Measurements from ENCODE around the gene CERS2. TPM values are rescaled to one million over a fixed set of nuclear protein-coding genes. Genes with fewer than 3 reads are reported as not detected.

CERS2 gene
- total RNA-seq, 1 donor = 159 TPM

DNA sequence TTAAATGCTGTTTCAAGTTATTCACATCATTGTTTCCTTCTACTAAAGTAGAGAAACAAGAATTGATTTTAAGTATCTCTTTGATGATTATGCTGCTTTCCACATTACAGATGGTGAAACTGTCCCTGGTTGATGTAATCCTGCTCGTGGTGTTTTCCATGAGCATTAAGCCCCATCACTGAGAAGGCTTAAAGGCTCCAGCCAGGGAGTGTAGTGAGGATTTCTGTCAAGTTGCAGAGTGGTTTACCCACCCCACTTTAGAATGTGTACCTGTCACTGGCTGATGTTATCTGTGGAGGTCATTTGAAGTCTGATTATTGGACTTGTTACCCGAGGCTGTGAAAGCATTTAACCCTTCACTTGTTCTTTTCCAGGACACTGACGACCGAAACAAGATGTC lies 12.9 kb downstream of the CERS2 start:
- H2AFZ ChIP-seq (ENCODE audit: low read length) = no peak overlapping the region
- H3K27ac ChIP-seq (ENCODE audit: low read depth, low read length) = no peak overlapping the region
- peaks cover 6% of the 10 kb centered on the region for H3K79me2 ChIP-seq (ENCODE audit: insufficient read depth, low read length)
- H4K20me1 ChIP-seq (ENCODE audit: insufficient read depth, low read length) = peaks cover 5% of the 10 kb centered on the region
- H3K4me2 ChIP-seq (ENCODE audit: insufficient read depth, low read length) = no peak overlapping the region
- H3K4me3 ChIP-seq (ENCODE audit: insufficient read depth, low read length) = no peak overlapping the region
- TF ChIP-seq, protein P1, sequence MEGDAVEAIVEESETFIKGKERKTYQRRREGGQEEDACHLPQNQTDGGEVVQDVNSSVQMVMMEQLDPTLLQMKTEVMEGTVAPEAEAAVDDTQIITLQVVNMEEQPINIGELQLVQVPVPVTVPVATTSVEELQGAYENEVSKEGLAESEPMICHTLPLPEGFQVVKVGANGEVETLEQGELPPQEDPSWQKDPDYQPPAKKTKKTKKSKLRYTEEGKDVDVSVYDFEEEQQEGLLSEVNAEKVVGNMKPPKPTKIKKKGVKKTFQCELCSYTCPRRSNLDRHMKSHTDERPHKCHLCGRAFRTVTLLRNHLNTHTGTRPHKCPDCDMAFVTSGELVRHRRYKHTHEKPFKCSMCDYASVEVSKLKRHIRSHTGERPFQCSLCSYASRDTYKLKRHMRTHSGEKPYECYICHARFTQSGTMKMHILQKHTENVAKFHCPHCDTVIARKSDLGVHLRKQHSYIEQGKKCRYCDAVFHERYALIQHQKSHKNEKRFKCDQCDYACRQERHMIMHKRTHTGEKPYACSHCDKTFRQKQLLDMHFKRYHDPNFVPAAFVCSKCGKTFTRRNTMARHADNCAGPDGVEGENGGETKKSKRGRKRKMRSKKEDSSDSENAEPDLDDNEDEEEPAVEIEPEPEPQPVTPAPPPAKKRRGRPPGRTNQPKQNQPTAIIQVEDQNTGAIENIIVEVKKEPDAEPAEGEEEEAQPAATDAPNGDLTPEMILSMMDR (IDR thresholded peaks at IDR 0.05; ENCODE audit: extremely low read depth, low read depth, low read length) = no peak
- no peaks in the 10 kb centered on the region for H3K9me3 ChIP-seq (ENCODE audit: low read depth, low read length)
- no peaks in the 10 kb centered on the region for H3K4me1 ChIP-seq (ENCODE audit: insufficient read depth, low read length)
- no peaks in the 10 kb centered on the region for H3K27me3 ChIP-seq (ENCODE audit: insufficient read depth, low read length)
- no peak for DNase-seq (ENCODE audit: insufficient read length, low spot score, missing footprints)
- peaks cover 81% of the 10 kb centered on the region for H3K36me3 ChIP-seq (ENCODE audit: insufficient read depth, low read length)

DNA sequence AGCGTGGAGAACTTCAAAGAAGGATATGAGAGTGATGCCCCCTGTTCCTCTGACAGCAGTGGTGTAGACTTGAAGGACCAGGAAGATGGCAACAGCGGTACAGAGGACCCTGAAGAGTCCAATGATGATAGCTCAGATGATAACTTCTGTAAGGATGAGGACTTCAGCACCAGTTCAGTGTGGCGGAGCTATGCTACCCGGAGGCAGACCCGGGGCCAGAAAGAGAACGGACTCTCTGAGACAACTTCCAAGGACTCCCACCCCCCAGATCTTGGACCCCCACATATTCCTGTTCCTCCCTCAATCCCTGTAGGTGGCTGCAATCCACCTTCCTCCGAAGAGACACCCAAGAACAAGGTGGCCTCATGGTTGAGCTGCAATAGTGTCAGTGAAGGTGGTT lies 14.0 kb downstream of the CERS2 start:
- no peaks in the 10 kb centered on the region for H3K9me3 ChIP-seq (ENCODE audit: low read depth, low read length)
- no peak overlapping the region for H3K4me3 ChIP-seq (ENCODE audit: insufficient read depth, low read length)
- no peak overlapping the region for H3K4me2 ChIP-seq (ENCODE audit: insufficient read depth, low read length)
- H2AFZ ChIP-seq (ENCODE audit: low read length) = no peak overlapping the region
- no peaks in the 10 kb centered on the region for H3K4me1 ChIP-seq (ENCODE audit: insufficient read depth, low read length)
- no peak for DNase-seq (ENCODE audit: insufficient read length, low spot score, missing footprints)
- no peaks in the 10 kb centered on the region for H3K27me3 ChIP-seq (ENCODE audit: insufficient read depth, low read length)
- peaks cover 74% of the 10 kb centered on the region for H3K36me3 ChIP-seq (ENCODE audit: insufficient read depth, low read length)
- H3K27ac ChIP-seq (ENCODE audit: low read depth, low read length) = no peak overlapping the region
- H3K79me2 ChIP-seq (ENCODE audit: insufficient read depth, low read length) = no peaks in the 10 kb centered on the region
- no peaks in the 10 kb centered on the region for H4K20me1 ChIP-seq (ENCODE audit: insufficient read depth, low read length)
- TF ChIP-seq, protein P1 (IDR thresholded peaks at IDR 0.05; ENCODE audit: extremely low read depth, low read depth, low read length) = no peak

DNA sequence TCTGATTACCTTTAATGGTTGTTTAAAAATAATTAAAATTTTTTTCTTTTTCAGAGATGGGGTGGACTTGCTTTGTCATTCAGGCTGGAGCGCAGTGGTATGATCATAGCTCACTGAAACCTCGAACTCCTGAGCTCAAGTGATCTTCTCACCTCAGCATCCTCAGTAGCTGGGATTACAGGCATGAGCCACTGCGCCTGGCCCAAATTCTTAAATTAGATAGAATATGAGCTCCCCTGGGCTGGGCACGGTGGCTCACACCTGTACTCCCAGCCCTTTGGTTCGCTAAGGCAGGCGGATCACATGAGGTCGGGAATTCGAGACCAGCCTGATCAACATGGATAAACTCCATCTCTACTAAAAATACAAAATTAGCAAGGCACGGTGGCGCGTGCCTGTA lies 17.0 kb downstream of the CERS2 start:
- H3K79me2 ChIP-seq (ENCODE audit: insufficient read depth, low read length) = no peaks in the 10 kb centered on the region
- H4K20me1 ChIP-seq (ENCODE audit: insufficient read depth, low read length) = no peaks in the 10 kb centered on the region
- TF ChIP-seq, protein P1 (IDR thresholded peaks at IDR 0.05; ENCODE audit: extremely low read depth, low read depth, low read length) = no peak
- H3K9me3 ChIP-seq (ENCODE audit: low read depth, low read length) = no peaks in the 10 kb centered on the region
- no peak overlapping the region for H2AFZ ChIP-seq (ENCODE audit: low read length)
- no peak overlapping the region for H3K4me3 ChIP-seq (ENCODE audit: insufficient read depth, low read length)
- no peak overlapping the region for H3K27ac ChIP-seq (ENCODE audit: low read depth, low read length)
- H3K4me1 ChIP-seq (ENCODE audit: insufficient read depth, low read length) = no peaks in the 10 kb centered on the region
- peaks cover 61% of the 10 kb centered on the region for H3K36me3 ChIP-seq (ENCODE audit: insufficient read depth, low read length)
- no peak for DNase-seq (ENCODE audit: insufficient read length, low spot score, missing footprints)
- H3K4me2 ChIP-seq (ENCODE audit: insufficient read depth, low read length) = no peak overlapping the region
- H3K27me3 ChIP-seq (ENCODE audit: insufficient read depth, low read length) = no peaks in the 10 kb centered on the region

DNA sequence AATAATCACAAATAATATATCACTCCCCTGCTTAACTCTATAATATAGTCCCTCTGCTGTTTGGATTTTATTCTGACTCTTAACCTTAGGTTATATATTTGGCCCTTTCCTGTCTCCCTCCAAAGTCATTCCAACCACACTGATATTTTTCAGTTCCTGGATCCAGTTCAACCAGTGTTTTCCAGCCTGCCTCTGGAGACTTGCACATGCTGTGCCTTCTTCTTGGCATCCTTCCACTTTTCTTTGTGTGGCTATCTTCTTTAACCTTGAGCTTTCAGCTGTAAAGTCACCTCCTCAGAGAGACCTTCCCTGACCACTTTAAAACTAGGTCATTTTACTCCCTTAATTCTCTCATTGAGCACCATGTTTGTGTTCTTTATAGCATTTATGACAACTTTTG lies 19.4 kb downstream of the CERS2 start:
- Histone ChIP-seq H3K79me2 (ENCODE audit: insufficient read depth, low read length) (no peaks in the 10 kb centered on the region), H3K27ac (ENCODE audit: low read depth, low read length) (no peak overlapping the region), H4K20me1 (ENCODE audit: insufficient read depth, low read length) (no peaks in the 10 kb centered on the region), H3K27me3 (ENCODE audit: insufficient read depth, low read length) (no peaks in the 10 kb centered on the region), H2AFZ (ENCODE audit: low read length) (no peak overlapping the region), H3K4me2 (ENCODE audit: insufficient read depth, low read length) (no peak overlapping the region), H3K4me3 (ENCODE audit: insufficient read depth, low read length) (no peak overlapping the region), H3K4me1 (ENCODE audit: insufficient read depth, low read length) (no peaks in the 10 kb centered on the region), H3K36me3 (ENCODE audit: insufficient read depth, low read length) (peaks cover 59% of the 10 kb centered on the region), H3K9me3 (ENCODE audit: low read depth, low read length) (no peaks in the 10 kb centered on the region)
- TF ChIP-seq, protein P1 (IDR thresholded peaks at IDR 0.05; ENCODE audit: extremely low read depth, low read depth, low read length) = no peak
- no peak for DNase-seq (ENCODE audit: insufficient read length, low spot score, missing footprints)
